Astrocyte (in vitro differentiated cells and primary cell): ENCODE results near the gene IER5.

Experiments
- CTCF ChIP-seq: IDR thresholded peaks from 2 replicates; pipeline ENCODE4 v1.5.1; 2011; ENCODE audit warnings: low read depth, mild to moderate bottlenecking, inconsistent platforms, low read length, moderate library complexity; ENCODE audit not compliant: insufficient read depth
- EZH2 ChIP-seq: IDR thresholded peaks from 2 replicates; pipeline ENCODE4 v1.6.1; 2012; ENCODE audit warnings: mild to moderate bottlenecking, low read length, inconsistent platforms; ENCODE audit not compliant: insufficient read depth

DNA sequence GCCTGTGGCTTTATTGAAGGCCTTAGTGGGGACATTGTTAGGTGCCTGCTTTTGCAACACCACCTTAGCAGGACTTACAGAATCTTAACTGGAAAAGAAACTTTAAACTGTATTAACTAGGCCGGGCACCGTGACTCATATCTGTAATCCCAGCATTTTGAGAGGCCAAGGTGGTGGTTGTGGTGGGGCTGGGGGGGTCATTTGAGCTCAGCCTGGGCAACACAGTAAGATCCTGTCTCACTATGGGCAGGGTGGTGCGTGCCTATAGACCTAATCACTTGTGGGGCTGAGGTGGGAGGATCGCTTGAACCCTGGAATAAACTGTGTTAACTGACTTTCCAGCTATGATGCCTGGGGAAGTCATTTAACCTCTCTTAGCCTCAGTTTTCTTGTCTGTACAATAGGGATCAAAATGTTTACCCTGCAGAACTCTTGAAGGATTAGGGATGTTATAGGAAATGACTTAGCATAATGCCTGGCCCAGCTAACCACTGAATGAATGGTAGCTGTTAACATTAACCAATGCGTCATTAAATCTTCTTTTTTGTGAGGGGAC, 39.5 kb downstream of the IER5 start:
- no peak for TF ChIP-seq CTCF
- TF ChIP-seq EZH2, result no peak
